K562 (cell line): ENCODE results near the gene ABCG1. TPM values are rescaled to one million over a fixed set of nuclear protein-coding genes. Genes with fewer than 3 reads are reported as not detected.

ENCODE experiments used
- ATAC-seq: fragments of 200-7000 bp; cut with Tn5 transposase; 3 replicates; pipeline ENCODE4 v1.9.1; 2020; ENCODE audit warnings: moderate library complexity
- BruUV-seq: library from RNA; stranded (reverse); fragments of 400-500 nt; replicated peaks from 2 replicates; lab custom pipeline; 2021; lab: Mats Ljungman, UMichigan
- CTCF ChIA-PET: fragments of 300-600 bp; formaldehyde crosslinking; extraction: SDS; loops from one replicate; lab custom pipeline; 2021; ENCODE audit warnings: low intra/inter-chr PET ratio; lab: Yijun Ruan, JAX
- POLR2A ChIA-PET: fragments of 300-600, 350-650 bp; sonication (Branson Sonifier 250); formaldehyde crosslinking; extraction: SDS; loops from one replicate; lab custom pipeline; 2021; ENCODE audit warnings: antibody characterized with exemption, inconsistent platforms; lab: Yijun Ruan, JAX
- DNase-seq, 4 experiments: peaks; one replicate each; pipeline versions ENCODE4 v3.0.0 to v3.0.0-alpha.2; 2011 to 2018; ENCODE audit warnings: low spot score in 3 of 4, mixed read lengths in 3 of 4; ENCODE audit errors: extremely low read depth in 1 of 4
- FAIRE-seq: peaks from 2 replicates; lab custom pipeline; 2011; peaks lifted over from hg19 to GRCh38; lab: Jason Lieb, UNC
- H2AFZ ChIP-seq: 2 replicates; pipeline ENCODE4 v1.6.0; 2011; ENCODE audit warnings: low read depth, low read length, control low read depth, inconsistent platforms
- H3K27ac ChIP-seq: fragments of 200-600 bp; 3 replicates; pipeline ENCODE4 v1.8.0; 2011; ENCODE audit warnings: low read depth, mild to moderate bottlenecking, control low read depth, inconsistent platforms, low read length, moderate library complexity, mixed read lengths; ENCODE audit errors: extremely low read depth
- H3K27me3 ChIP-seq, 2 experiments: fragments of 300-600 bp in 1 of 2; 2 replicates in 1 of 2; 3 replicates in 1 of 2; pipeline versions ENCODE4 v1.6.0 to v1.8.0; 2011; ENCODE audit warnings: inconsistent platforms in 2 of 2, low read length in 2 of 2, mild to moderate bottlenecking in 1 of 2, mixed read lengths in 1 of 2, moderate library complexity in 1 of 2; ENCODE audit not compliant: control insufficient read depth in 2 of 2, insufficient read depth in 2 of 2
- H3K36me3 ChIP-seq: fragments of 300-600 bp; 3 replicates; pipeline ENCODE4 v1.8.0; 2011; ENCODE audit warnings: mild to moderate bottlenecking, low read length, inconsistent platforms; ENCODE audit not compliant: control insufficient read depth, insufficient read depth
- H3K4me1 ChIP-seq, 2 experiments: fragments of 200-600 bp in 1 of 2; replicated peaks in 1 of 2; 2 replicates in 1 of 2; 3 replicates in 1 of 2; pipeline versions ENCODE4 v1.5.1 to v1.8.0; 2011; ENCODE audit warnings: inconsistent platforms in 2 of 2, low read length in 2 of 2, mild to moderate bottlenecking in 1 of 2, mixed read lengths in 1 of 2, moderate library complexity in 1 of 2; ENCODE audit not compliant: control insufficient read depth in 2 of 2, insufficient read depth in 2 of 2
- H3K4me2 ChIP-seq: 2 replicates; pipeline ENCODE4 v1.6.1; 2011; ENCODE audit warnings: low read length, control low read depth, inconsistent platforms, mixed read lengths; ENCODE audit not compliant: insufficient read depth
- H3K4me3 ChIP-seq: fragments of 200-600 bp; sonication (generic), shearing (Covaris generic); 2 replicates; pipeline ENCODE4 v1.5.1; 2016; ENCODE audit warnings: control low read depth, inconsistent platforms
- H3K79me2 ChIP-seq: fragments of 200-600 bp; 3 replicates; pipeline ENCODE4 v1.8.0; 2011; ENCODE audit warnings: low read length, inconsistent platforms; ENCODE audit not compliant: control insufficient read depth, insufficient read depth
- H3K9ac ChIP-seq, 2 experiments: 2 replicates each; pipeline versions ENCODE4 v1.6.0 to v1.6.1; 2011; ENCODE audit warnings: low read depth in 2 of 2, low read length in 2 of 2, control low read depth in 1 of 2, inconsistent platforms in 1 of 2, mild to moderate bottlenecking in 1 of 2, mixed read lengths in 1 of 2; ENCODE audit not compliant: insufficient read depth in 1 of 2
- H3K9me1 ChIP-seq: one replicate; pipeline ENCODE4 v1.6.0; 2011; ENCODE audit warnings: inconsistent platforms, mild to moderate bottlenecking, low read length, moderate library complexity; ENCODE audit not compliant: control insufficient read depth, insufficient read depth
- H3K9me3 ChIP-seq: replicated peaks from 2 replicates; pipeline ENCODE4 v1.5.1; 2011; ENCODE audit warnings: low read depth, low read length, inconsistent platforms; ENCODE audit not compliant: control insufficient read depth, insufficient read depth
- H4K20me1 ChIP-seq: replicated peaks from 2 replicates; pipeline ENCODE4 v1.6.1; 2011; ENCODE audit warnings: low read length, inconsistent platforms, mixed read lengths; ENCODE audit not compliant: control insufficient read depth, insufficient read depth
- ARID4B ChIP-seq: sonication (generic); formaldehyde crosslinking; IDR thresholded peaks from 2 replicates; pipeline ENCODE4 v1.8.0; 2022; ENCODE audit warnings: mild to moderate bottlenecking, missing genetic modification reagents
- FOXK2 ChIP-seq, 2 experiments: fragments of 450-650 bp; IDR thresholded peaks in 1 of 2; conservative IDR thresholded peaks in 1 of 2; 2 replicates each; pipeline ENCODE4 v1.6.1; 2016; ENCODE audit warnings: low read depth in 2 of 2, mild to moderate bottlenecking in 1 of 2
- GATAD2A ChIP-seq: fragments of 450-650 bp; IDR thresholded peaks from 2 replicates; pipeline ENCODE4 v1.6.1; 2017
- HNRNPL ChIP-seq: fragments of 200-400 bp; formaldehyde crosslinking; IDR thresholded peaks from 2 replicates; pipeline ENCODE4 v1.6.1; 2017; ENCODE audit warnings: low read depth, mild to moderate bottlenecking, low read length
- KLF6 ChIP-seq: fragments of 250-450 bp; sonication (Bioruptor Pico); IDR thresholded peaks from 2 replicates; pipeline ENCODE4 v1.4.0; 2020; ENCODE audit warnings: mild to moderate bottlenecking, moderate library complexity, borderline replicate concordance
- LCOR ChIP-seq: sonication (generic); formaldehyde crosslinking; IDR thresholded peaks from 2 replicates; pipeline ENCODE4 v1.8.0; 2022; ENCODE audit warnings: mild to moderate bottlenecking, missing genetic modification reagents
- MYNN ChIP-seq, 2 experiments: sonication (generic); formaldehyde crosslinking in 1 of 2; IDR thresholded peaks; 2 replicates each; pipeline versions ENCODE4 v1.5.0 to v1.6.1; 2016 to 2020; ENCODE audit warnings: antibody characterized with exemption in 1 of 2, missing genetic modification reagents in 1 of 2
- NCOA6 ChIP-seq: fragments of 450-650 bp; IDR thresholded peaks from 2 replicates; pipeline ENCODE4 v1.6.1; 2017; ENCODE audit warnings: mild to moderate bottlenecking
- RBM22 ChIP-seq: fragments of 200-400 bp; formaldehyde crosslinking; IDR thresholded peaks from 2 replicates; pipeline ENCODE4 v1.6.1; 2018; ENCODE audit warnings: low read length, low read depth; ENCODE audit not compliant: poor library complexity, severe bottlenecking
- ZBTB7A ChIP-seq: IDR thresholded peaks from 2 replicates; pipeline ENCODE4 v1.6.1; 2011; ENCODE audit warnings: low read depth, mild to moderate bottlenecking, low read length, moderate library complexity, borderline replicate concordance; ENCODE audit not compliant: control insufficient read depth
- ZNF239 ChIP-seq: fragments of 250-450 bp; sonication (Bioruptor Pico); IDR thresholded peaks from 2 replicates; pipeline ENCODE4 v1.4.0; 2020; ENCODE audit warnings: mild to moderate bottlenecking
- ZNF311 ChIP-seq: fragments of 250-450 bp; sonication (Bioruptor Pico); IDR thresholded peaks from 2 replicates; pipeline ENCODE4 v1.4.0; 2020; ENCODE audit warnings: mild to moderate bottlenecking, moderate library complexity
- ZNF584 ChIP-seq: fragments of 200-800 bp; sonication (Bioruptor generic); IDR thresholded peaks from 2 replicates; pipeline ENCODE4 v1.6.1; 2016; ENCODE audit warnings: low read depth, mild to moderate bottlenecking, missing genetic modification characterization, missing compliant biosample characterization
- WGBS: fragments of 100-300 bp; shearing (Covaris generic); methylation state at CpG from one replicate; pipeline ENCODE4 v1.1.6; 2016; ENCODE audit warnings: low coverage, mixed read lengths; ENCODE audit not compliant: insufficient coverage; ENCODE audit errors: missing lambda C conversion rate; 5-methylcytosine and 5-hydroxymethylcytosine counted together
- in situ Hi-C: fragments of 300-500 bp; cut with MboI; formaldehyde crosslinking; loops from 4 replicates; pipeline ENCODE4 v1.15.0; 2018; ENCODE audit warnings: inconsistent platforms, mixed read lengths
- intact Hi-C: fragments of 100-400 bp; cut with micrococcal nuclease; formaldehyde crosslinking; loops from 2 replicates; pipeline ENCODE4 v1.14.2; 2022
- polyA plus RNA-seq, 8 experiments: library from polyadenylated mRNA; depleted of rRNA in 4 of 8; stranded (reverse) in 5 of 8; unstranded in 3 of 8; fragments of >200 nt; fragmentation: Nextera tagmentation in 2 of 8; fragmentation: Illumina TruSeq in 1 of 8; extraction: Ambion mirVana in 2 of 8; extraction: Trizol in 1 of 8; gene quantifications; 2 replicates each; pipeline versions ENCODE4 v1.2.1 to v1.2.3, GENCODE V29; 2011 to 2014; ENCODE audit warnings: inconsistent platforms in 1 of 8, missing spikeins in 1 of 8
- total RNA-seq, 7 experiments: library from RNA; depleted of rRNA in 6 of 7; stranded (reverse); fragments of >200 nt in 6 of 7; fragmentation: Illumina TruSeq in 2 of 7; extraction: Trizol in 2 of 7; gene quantifications; 2 replicates each; pipeline versions ENCODE4 v1.2.1 to v1.2.3, GENCODE V29; 2011 to 2021; ENCODE audit warnings: low replicate concordance in 1 of 7

Gene ABCG1
- total and polyA plus RNA-seq, 9 of the 15 experiments (the other 6 are each of a cell fraction or from before 2014, with no cell fraction given) = 0.04 to 0.09 TPM; not detected in 7

- H4K20me1 ChIP-seq = no peaks in the 10 kb centered on the region
- H3K79me2 ChIP-seq = no peaks in the 10 kb centered on the region
- intact Hi-C loops = no loop called here
- no peak overlapping the region for H3K4me3 ChIP-seq
- FAIRE-seq (no peak), DNase-seq (no peak)
- H3K9ac ChIP-seq = no peak overlapping the region
- no peaks in the 10 kb centered on the region for H3K9me3 ChIP-seq
- no peaks in the 10 kb centered on the region for H3K9me1 ChIP-seq
- TF ChIP-seq ZNF584 (CRISPR knock-in tag) (0 out of 2 replicates have a peak, but pooled peaks have one; percentile 5), ZNF239 (CRISPR knock-in tag) (no peak)
- TF ChIP-seq, all 486 proteins: peak for 1
- POLR2A ChIA-PET = interaction anchor here (0.7 kb wide), 1 partner anchor 343 kb away, joined by 3 read pairs; no protein-coding TSS in a partner anchor
- H2AFZ ChIP-seq = no peak overlapping the region
- ATAC-seq = no peak
- H3K36me3 ChIP-seq = no peaks in the 10 kb centered on the region
- CTCF ChIA-PET = no interaction called here
- BruUV-seq = no TSS peak
- H3K27ac ChIP-seq = no peak overlapping the region
- H3K27me3 ChIP-seq = peaks cover 25 to 54% of the 10 kb centered on the region in 2 experiments
- no peaks in the 10 kb centered on the region for H3K4me1 ChIP-seq
- in situ Hi-C loops = no loop called here
- H3K4me2 ChIP-seq = no peak overlapping the region
- 0% methylated on average over 6 of the region's 6 CpGs for WGBS
Observed at GRCh38 chr21:42193721-42194120, 25.2 kb upstream of the ABCG1 start.

- Histone ChIP-seq H3K4me2 (no peak overlapping the region), H3K4me1 (no peaks in the 10 kb centered on the region; a peak in 1 of 5 replicates)
- ATAC-seq = no peak
- CTCF ChIA-PET = no interaction called here
- no peak for TF ChIP-seq FOXK2 (conservative IDR thresholded peaks at IDR 0.05 in 1 of 2, IDR thresholded peaks at IDR 0.05 in 1 of 2; ENCODE audit: low read depth in 2 of 2)
- TF ChIP-seq HNRNPL = no peak
- TF ChIP-seq RBM22 = no peak
- TF ChIP-seq LCOR = no peak
- no peak for TF ChIP-seq ARID4B (CRISPR knock-in tag)
- no peak for TF ChIP-seq KLF6 (CRISPR knock-in tag)
- no peak for TF ChIP-seq ZNF311 (CRISPR knock-in tag)
- TF ChIP-seq NCOA6 = no peak
- no peak for TF ChIP-seq GATAD2A
- TF ChIP-seq MYNN (IDR thresholded peaks at IDR 0.05) = no peak
- TF ChIP-seq MYNN (CRISPR knock-in tag; IDR thresholded peaks at IDR 0.05) = no peak
- TF ChIP-seq ZBTB7A = no peak
- TF ChIP-seq, all 486 proteins: peak for 0
- H3K9me1 ChIP-seq = no peaks in the 10 kb centered on the region
- 4% methylated on average over 9 of the region's 9 CpGs for WGBS
- H3K36me3 ChIP-seq = no peaks in the 10 kb centered on the region
- in situ Hi-C loops = no loop called here
- no peak overlapping the region; a peak in 1 of 4 replicates for H3K9ac ChIP-seq
- POLR2A ChIA-PET = no interaction called here
- FAIRE-seq (no peak), DNase-seq (no peak)
- H3K9me3 ChIP-seq = no peaks in the 10 kb centered on the region
- H3K79me2 ChIP-seq = no peaks in the 10 kb centered on the region
- H3K27me3 ChIP-seq = peaks cover 25 to 53% of the 10 kb centered on the region in 2 experiments
- H4K20me1 ChIP-seq = no peaks in the 10 kb centered on the region
- BruUV-seq = no TSS peak
- no peak overlapping the region for H3K27ac ChIP-seq
- intact Hi-C loops = no loop called here
- no peak overlapping the region for H3K4me3 ChIP-seq
- H2AFZ ChIP-seq = no peak overlapping the region
Observed at GRCh38 chr21:42194863-42195262, 24.1 kb upstream of the ABCG1 start.
